HG02970 (cell line): ENCODE measurements around the gene CTCF.
A peak's percentile ranks its signal among the peaks of the same experiment; 100 is the strongest.
"Not testable (repeated sequence)": the region's sequence is repeated elsewhere in the genome, so short reads cannot be mapped to it uniquely, and the experiment has no call there.

ENCODE experiments used
- ATAC-seq: cut with Tn5 transposase; IDR thresholded peaks from one replicate; pipeline ENCODE4 v1.9.1; 2021; ENCODE audit warnings: mild to moderate bottlenecking, moderate library complexity, moderate number of reproducible peaks; ENCODE audit not compliant: unreplicated experiment, low FRiP score

CTCF gene, protein sequence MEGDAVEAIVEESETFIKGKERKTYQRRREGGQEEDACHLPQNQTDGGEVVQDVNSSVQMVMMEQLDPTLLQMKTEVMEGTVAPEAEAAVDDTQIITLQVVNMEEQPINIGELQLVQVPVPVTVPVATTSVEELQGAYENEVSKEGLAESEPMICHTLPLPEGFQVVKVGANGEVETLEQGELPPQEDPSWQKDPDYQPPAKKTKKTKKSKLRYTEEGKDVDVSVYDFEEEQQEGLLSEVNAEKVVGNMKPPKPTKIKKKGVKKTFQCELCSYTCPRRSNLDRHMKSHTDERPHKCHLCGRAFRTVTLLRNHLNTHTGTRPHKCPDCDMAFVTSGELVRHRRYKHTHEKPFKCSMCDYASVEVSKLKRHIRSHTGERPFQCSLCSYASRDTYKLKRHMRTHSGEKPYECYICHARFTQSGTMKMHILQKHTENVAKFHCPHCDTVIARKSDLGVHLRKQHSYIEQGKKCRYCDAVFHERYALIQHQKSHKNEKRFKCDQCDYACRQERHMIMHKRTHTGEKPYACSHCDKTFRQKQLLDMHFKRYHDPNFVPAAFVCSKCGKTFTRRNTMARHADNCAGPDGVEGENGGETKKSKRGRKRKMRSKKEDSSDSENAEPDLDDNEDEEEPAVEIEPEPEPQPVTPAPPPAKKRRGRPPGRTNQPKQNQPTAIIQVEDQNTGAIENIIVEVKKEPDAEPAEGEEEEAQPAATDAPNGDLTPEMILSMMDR

DNA sequence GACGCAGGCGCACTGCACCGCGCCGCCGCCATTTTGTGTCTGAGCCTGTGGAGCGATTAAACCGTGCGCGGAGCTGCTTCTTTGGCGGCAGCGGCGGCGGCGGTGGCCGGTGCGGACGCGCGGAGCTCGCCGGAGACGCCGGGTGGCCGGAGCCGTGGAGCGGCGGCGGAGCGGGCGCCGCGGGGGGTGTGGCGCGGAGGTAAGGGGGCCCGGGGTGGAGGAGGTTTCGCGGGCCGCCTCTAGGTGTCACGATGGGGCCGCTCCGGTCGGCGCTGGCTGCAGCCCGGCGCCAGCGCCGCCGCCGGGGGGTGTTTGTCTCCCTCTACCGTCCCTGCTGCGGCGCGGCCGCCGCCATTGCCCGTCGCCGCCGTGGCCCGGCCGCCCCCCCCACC, at the start of gene CTCF:
TSS of gene CTCF (plus strand) at position 1 of the 392 bp plus-strand sequence. CDS start 48,307 bp downstream, outside the sequence.
- ATAC-seq, result peak; percentile 53

DNA sequence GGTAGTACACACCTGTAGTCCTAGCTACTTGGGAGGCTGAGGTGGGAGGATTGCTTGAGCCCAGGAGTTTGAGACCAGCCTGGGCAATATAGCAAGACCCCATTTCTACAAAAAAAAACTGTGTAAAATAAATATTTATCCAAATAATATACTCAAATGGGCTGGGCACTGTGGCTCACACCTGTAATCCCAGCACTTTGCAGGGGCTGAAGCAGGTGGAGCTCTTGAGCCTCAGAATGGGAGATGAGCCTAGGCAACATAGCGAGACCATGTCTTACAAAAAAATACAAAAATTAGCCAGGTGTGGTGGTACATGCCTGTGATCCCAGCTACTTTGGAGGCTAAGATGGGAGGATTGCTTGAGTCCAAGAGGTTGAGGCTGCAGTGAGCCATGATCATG, 48.4 kb upstream of the CTCF start:
- ATAC-seq, result not testable (repeated sequence)

DNA sequence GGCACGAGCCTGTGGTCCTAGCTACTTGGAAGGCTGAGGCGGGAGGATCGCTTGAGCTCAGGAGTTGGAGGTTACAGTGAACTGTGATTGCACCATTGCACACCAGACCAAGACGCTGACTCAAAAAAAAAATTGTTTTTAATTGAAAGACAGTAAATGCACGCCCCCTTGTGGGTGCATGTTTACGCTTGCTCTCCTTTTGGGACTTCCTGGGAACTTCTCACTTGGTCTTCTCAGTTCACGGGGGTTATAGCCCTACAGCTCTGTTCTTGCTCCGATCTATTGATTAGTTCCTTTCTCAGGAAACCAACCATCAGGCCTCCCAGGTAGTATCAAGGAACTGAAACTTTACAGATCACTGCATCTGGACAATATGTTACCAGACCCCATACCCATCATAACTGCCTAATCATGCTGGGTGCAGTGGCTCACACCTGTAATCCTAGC, 47.9 kb upstream of the CTCF start:
- peak; percentile 52 for ATAC-seq

DNA sequence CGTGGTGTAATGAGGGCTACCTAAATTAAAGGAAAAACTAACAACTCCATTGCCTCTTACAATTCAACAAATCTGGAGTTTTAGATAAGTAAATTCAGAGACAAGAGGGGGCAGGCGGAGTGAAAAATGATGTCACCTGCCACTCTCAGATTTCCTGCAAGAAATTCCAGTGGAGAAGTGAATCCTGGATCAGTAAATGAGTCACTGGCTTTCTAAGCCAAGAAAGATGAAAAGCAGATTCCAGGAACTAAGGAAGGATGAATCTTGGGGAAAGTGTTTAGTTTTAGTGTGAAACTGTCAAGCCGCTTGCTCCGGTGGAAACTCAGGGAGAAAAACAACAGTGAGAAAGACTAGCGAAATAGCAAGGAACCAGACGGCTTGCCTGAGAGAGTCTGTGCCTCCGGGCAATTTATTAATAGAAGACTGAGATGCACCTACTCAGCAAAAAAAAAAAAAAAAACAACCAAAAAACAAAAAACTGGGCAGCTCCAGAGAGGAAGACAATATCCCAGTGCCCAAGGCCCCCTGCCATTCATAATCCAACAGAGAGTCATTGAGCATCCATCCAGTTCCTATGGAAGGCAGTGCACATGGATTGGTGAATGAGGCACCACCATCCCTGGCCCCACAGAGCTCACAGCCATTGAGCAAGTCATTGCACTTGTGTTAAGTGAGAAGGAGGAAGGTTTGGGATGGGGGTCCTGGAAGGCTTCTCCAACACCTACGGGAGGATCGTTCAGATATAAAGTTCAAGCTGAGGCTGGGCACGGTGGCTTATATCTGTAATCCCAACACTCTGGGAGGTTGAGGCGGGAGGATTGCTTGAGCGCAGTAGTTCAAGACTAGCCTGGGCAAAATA, 45.8 kb upstream of the CTCF start:
- no peak for ATAC-seq

DNA sequence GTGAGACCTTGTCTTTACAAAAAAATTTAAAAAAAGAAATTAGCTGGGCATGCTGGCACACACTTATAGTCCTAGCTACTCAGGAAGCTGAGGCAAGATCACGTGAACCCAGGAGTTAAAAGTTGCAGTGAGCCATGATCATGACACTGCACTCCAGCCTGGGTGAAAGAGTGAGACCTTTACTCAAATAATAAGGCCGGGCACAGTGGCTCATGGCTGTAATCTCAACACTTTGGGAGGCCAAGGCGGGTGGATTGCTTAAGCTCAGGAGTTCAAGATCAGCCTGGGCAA, 45.2 kb upstream of the CTCF start:
- no peak for ATAC-seq

DNA sequence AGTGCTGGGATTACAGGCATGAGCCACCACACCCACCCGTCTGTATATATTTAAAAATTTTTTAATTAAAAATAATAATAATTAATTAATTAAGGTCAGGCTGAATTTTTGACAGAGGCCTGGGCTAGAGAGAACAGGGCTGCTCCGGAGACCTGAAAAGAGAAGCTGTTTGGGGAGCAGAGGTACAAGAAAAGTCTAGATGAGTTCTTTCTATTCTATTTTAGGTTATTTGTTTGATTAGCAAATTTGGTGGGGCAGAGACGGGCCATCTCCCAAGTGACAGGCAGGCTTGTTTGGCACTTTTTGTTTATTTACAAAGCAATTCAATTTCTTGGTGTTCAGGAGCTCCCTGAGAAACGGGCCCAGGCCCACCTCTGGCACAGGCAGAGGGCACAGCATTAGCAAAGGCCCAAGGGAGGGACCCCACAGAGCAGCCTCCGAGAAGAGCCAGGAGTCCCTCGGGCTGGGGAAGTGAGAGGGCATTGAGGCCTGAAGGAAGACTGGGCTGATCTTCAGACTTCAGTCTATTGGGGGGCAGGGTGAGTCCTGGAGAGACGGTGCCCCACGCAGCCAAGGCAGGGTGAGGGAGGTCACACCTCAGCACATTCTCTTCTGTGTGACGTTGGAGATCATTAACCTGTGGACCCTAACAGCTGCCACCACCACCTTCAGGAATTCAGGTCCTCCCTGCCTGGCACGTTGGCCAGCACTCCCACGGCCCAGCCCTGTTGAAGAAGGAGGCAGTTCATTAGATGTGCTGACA, 44.5 kb upstream of the CTCF start:
- no peak for ATAC-seq

DNA sequence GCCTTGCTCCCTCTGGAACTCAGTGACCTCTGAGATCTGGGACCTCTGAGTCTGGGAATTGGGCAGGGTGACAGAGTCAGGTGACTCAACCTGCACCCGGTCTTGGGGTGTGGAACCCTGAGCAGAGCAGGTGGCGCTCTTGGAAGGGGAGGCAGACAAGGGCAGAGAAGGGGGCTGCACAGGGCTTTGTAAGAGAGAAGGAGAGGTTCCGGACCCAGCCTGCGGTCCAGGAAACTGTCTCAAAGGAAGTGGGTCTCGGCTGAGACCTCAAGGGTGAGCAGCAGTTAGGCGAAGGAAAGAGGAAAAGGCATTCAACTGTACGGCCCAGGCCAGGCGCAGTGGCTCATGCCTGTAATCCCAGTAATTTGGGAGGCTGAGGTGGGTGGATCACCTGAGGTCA, 43.6 kb upstream of the CTCF start:
- ATAC-seq, result no peak

DNA sequence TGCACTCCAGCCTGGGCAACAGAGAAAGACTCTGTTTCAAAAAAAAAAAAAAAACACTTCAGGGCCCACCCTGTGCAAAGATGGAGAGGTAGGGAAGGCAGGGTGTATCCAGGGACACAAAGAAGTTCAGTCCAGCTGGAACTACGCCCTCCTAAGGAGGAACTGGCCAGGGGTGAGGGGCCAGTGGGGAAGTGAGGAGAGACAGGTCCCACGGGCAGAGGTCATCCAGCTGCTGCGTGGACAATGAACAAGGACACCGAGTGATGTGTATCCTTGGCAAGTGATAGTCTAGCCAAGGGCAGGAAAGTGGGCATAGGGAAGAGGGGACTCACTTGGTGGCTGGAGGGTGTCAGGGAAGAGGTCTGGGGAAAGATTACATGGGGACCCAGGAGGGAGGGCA, 43.1 kb upstream of the CTCF start:
- no peak for ATAC-seq

DNA sequence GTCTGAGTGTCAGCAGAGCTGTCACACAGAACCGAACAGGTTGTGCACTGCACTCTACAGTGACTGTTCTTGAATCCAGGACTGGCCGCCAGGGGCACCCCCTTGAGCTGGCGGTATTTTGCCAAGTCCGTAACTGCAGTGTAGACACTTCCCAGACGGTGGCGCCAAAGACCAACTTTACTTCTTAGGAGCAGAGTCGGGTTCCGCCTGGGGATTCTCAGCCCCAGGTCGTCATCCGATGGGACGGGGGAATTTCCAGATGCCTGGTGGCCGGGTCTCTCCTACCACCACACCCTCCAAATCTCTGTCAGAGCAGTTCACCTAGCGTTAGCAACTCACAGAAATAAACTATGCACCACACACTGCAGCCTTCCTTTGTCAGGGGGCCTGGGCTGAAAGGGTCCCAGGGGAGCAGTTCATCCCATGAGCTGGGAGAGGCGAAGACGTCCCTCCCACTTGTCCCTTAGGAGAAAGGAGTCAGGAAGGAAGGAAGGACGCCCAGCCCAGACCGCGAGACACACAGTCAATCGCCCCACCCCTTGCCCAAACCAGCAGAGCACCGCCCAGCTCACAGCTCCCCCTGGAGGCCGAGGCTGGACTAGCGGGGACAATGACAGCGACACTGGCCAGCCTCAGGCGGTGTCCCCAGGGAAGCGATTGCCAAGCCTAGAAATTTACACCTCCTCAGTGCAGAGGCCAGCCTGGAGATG, 41.1 kb upstream of the CTCF start:
- peak; percentile 75 for ATAC-seq

DNA sequence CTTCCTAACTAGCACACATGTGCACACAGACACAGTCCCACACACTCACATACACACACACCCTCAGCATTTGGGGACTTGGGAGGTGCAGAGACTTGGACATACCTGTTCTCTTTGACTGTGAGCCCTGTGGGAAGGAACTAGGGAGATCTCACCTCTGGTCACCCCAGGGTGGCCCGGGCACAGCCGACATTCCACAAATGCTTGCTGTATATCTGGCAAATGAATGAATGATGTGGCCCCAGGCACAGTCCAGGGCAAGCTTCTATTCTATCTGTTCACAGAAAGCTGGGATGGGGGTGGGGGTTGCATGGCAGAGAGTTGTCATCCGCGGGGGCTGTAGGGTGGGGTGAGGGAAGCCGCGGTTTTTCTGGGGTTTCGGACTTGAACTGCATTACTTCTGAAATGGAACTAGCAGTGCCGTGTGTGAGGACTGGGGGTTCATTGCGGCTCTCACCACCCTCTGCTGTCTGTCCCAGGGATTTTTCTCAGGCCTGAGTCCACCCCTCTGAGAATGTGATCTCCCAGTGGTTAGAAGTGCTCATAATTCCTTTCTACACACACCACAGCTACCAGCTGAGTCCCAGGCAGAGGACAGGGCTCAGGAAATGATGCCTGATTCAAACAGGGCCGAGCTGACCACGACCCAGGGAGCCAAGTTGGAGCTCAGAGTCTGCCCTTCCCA, 37.0 kb upstream of the CTCF start:
- no peak for ATAC-seq

DNA sequence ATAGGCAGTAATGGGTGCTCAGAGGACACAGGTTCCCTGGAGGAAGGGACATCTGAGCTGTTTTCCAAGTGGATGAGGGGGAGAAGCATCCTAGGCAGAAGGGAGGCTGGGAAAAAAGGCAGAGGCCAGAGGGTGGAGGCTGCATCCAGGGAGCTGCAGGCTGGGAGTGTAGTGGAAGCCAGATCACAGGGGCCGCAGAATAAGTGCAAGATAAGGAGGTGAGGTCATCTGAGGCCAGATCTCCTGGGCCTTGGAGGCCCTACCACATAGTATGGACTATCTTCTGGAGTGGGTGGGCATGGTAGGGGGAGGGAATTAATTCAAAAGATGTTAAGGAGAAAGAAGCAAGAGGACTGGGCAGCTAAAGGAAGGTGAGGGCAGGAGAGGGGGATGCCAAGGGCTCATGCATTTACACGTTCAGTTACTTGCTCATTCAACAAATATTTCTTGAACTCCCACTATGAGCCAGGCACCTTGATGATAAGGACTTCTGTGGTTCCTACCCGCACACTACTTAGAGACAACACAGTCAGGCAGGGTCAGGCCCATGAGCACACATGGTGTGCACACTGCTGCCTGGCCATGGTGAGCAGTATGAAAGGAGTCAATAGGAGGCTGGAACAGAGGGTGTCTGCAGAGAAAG, 36.1 kb upstream of the CTCF start:
- ATAC-seq, result no peak

DNA sequence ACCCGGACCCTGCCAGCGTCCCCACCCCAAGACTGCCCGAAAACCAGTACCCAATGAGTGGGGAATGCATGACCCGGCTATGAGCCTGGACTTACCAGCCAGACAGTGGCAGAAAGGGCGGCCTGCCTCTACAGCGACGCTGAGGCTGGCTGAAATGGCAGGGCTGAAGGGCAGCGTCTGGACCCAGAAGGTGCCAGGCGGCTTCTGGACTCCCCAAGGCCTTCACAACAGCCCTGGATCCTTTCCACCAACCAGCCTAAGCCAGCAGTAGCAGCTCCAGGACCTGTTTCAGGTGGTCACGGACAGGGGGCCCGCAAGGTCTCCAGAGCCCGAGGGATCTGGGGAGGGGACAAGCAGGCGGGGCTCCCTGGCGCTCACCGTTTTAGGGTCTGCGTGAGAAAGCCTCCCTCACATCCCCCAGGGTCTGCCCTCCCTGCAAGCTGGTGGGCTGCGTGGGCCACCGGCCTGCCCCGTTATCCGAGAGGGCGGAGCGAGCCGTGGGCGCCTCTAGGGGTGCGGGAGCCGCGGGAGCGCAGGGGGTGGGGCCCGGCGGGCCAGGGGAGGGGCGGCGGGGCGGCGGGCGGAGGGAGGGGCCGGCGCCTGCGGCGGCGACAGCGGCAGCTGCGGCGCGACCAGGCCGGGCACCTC, 34.0 kb upstream of the CTCF start, which contains the start of gene RIPOR1:
TSS of gene RIPOR1 (plus strand) at position 608 of the 648 bp plus-strand sequence. CDS start 9,618 bp downstream, outside the sequence.
- no peak for ATAC-seq

DNA sequence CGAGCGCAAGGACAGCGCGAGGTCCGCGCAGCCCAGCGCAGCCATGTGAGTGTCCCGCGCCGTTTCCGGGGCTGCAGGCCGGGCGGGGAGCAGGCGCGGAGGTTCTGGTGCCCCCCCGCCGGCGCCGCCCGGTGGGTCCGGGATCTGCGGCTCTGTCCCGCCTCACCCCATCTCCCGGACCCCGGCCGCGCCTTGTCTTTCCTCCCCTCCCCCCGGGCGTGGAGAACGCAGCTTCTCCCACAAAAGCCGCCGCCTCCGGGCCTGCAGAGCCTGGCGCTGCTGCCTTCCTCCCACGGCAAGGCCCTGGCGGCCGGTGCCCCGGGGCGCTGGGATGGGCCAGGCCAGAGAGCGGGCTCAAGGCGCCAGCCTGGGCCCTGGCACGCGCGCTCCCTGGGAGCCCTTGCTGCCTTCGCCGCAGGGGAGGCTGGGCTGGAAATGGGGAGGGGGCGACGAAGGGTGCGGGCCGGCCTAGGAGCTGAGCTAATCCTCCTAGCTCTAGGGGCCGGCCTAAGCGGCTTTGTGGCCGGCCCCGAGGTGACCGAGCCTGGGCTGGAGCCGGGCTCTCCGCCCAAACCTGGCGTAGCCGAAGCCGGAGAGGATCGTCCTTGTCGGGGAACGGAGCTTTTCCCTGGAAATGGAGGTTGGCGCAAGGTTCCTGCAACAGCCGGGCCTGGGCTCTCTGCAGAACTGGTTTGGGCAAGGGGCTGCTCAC, 33.3 kb upstream of the CTCF start:
- ATAC-seq, result no peak

DNA sequence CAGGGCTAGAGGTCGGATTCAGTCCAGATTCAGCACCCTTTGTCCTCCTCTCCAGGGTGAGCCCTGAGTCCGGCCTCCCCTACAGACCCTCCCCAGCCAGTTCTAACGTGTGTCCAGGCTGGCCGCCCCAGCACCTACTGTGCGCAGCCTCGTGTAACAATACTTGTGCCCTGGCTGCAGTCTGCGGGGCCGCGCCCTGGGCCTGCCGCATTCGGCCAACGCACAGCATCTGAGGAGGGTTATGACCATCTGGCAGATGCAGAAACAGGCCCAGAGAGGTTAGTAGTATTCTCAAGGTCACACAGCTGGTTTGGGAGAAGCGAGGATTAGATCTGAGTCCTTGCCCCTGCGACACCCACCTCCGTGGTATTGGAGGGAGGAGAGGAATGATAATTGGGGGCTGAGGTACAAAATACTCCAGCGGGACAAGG, 32.7 kb upstream of the CTCF start:
- ATAC-seq, result no peak

DNA sequence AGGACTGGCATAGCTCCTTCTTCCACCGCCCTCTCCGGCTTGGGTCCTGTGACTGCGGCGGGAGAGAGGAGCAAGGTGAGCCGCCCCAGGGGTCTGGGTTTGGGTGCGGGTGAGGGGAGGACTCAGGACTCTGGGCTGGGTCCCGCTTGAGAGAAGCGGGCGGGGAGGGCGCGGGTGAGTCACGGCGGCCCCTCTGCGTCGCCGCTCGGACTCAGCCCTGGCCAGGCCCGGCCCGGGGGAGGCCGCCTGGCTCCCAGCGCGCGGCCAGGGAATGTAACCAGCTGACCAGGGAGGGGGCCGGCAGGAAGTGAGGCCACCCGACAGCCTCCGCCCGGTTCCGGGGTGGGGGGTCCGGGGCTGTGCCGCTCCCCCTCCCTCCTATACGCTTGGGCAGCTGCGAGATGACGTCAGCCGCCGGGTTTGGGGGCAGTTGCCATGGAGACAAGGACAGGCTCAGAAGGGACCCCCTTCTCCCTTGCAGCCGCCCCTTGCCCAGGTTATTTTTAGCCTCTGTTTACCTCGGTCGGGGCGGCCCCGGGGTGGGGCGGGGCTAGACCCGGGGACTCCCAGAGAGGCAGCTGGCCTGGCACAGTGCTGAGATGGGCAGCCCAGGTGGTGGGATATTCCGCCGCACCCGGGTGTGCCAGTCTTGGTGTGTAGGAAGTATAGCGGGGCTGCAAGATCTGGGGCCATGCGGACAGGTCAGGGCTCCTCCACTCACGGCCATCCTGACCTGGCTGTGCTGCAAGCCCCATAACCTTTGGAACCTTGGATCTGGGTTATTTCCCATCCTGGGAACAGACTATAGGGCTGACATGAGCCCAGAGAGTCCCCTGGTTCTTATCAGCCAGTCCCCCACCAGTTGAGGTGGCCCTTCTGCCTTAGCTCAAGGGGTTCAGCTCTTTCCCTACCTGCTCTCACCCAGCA, 32.0 kb upstream of the CTCF start:
- peak; percentile 42 for ATAC-seq

DNA sequence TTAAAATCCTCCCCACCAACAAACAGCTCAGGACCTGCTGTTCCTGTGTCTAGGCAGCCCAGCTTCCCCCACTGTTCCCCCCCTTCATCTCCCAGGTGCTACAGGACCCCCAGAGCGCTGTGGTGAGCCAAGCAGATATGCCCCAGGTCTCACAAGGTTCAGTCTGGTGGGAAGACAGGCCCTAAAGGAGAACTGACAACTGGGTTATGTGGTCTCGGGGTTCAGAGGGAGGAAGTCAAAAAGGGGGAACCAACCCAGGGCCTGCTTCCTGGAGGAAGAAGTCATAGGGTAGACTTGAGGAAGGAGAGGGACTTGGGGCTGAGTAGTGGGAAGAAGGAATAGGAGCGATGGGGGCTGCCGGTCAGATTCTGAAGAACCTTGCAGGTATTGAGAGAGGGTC, 31.1 kb upstream of the CTCF start:
- no peak for ATAC-seq
